SK-N-SH (cell line): ENCODE results near the gene EIF4G1. TPM values are rescaled to one million over a fixed set of nuclear protein-coding genes. Genes with fewer than 3 reads are reported as not detected.

ENCODE experiments used
- CTCF ChIA-PET: fragments of 300-600, 350-600 bp; formaldehyde crosslinking; extraction: SDS; loops from one replicate; lab custom pipeline; 2021; lab: Yijun Ruan, JAX
- POLR2A ChIA-PET: fragments of 350-600 bp; sonication (Branson Sonifier 250); formaldehyde crosslinking; extraction: SDS; loops from one replicate; lab custom pipeline; 2020; ENCODE audit warnings: antibody characterized with exemption, inconsistent platforms; lab: Yijun Ruan, JAX
- DNase-seq: peaks from one replicate; pipeline ENCODE4 v3.0.0; 2012
- H2AFZ ChIP-seq: fragments of 200-600 bp; sonication (generic); 2 replicates; pipeline ENCODE4 v1.8.1; 2016; ENCODE audit warnings: antibody characterized with exemption, mild to moderate bottlenecking, low read depth
- H3F3A ChIP-seq: fragments of 200-600 bp; sonication (generic); replicated peaks from 2 replicates; pipeline ENCODE3; 2016; ENCODE audit warnings: antibody characterized with exemption, mild to moderate bottlenecking; ENCODE audit not compliant: insufficient read depth
- H3K27ac ChIP-seq, 2 experiments: fragments of 200-500 bp in 1 of 2; fragments of 200-600 bp in 1 of 2; sonication (Bioruptor generic) in 1 of 2; sonication (generic), shearing (Covaris generic) in 1 of 2; 2 replicates each; pipeline versions ENCODE4 v1.5.1 to v1.6.1; 2014 to 2016; ENCODE audit warnings: low read depth in 2 of 2, inconsistent platforms in 1 of 2, low read length in 1 of 2, mild to moderate bottlenecking in 1 of 2, mixed read lengths in 1 of 2
- H3K27me3 ChIP-seq: fragments of 200-600 bp; sonication (generic), shearing (Covaris generic); 2 replicates; pipeline ENCODE4 v1.6.1; 2016; ENCODE audit warnings: mixed run types; ENCODE audit not compliant: insufficient read depth
- H3K36me3 ChIP-seq, 2 experiments: fragments of 200-500 bp in 1 of 2; fragments of 200-600 bp in 1 of 2; sonication (Bioruptor generic) in 1 of 2; sonication (generic) in 1 of 2; replicated peaks in 1 of 2; 2 replicates each; pipeline versions ENCODE3 to v1.5.1; 2014 to 2016; ENCODE audit warnings: low read length in 1 of 2, mild to moderate bottlenecking in 1 of 2; ENCODE audit not compliant: insufficient read depth in 2 of 2, control insufficient read depth in 1 of 2
- H3K4me1 ChIP-seq, 2 experiments: fragments of 200-500 bp in 1 of 2; fragments of 200-600 bp in 1 of 2; sonication (Bioruptor generic) in 1 of 2; sonication (generic), shearing (Covaris generic) in 1 of 2; 2 replicates each; pipeline versions ENCODE4 v1.5.1 to v1.6.1; 2014 to 2016; ENCODE audit warnings: low read depth in 1 of 2, low read length in 1 of 2, mixed run types in 1 of 2; ENCODE audit not compliant: insufficient read depth in 2 of 2, control insufficient read depth in 1 of 2
- H3K4me2 ChIP-seq: fragments of 200-600 bp; sonication (generic), shearing (Covaris generic); 2 replicates; pipeline ENCODE4 v1.6.1; 2017; ENCODE audit warnings: mixed run types
- H3K4me3 ChIP-seq, 2 experiments: fragments of 200-500 bp in 1 of 2; fragments of 200-600 bp in 1 of 2; sonication (Bioruptor generic) in 1 of 2; sonication (generic), shearing (Covaris generic) in 1 of 2; 2 replicates each; pipeline versions ENCODE4 v1.5.1 to v1.8.1; 2014 to 2016; ENCODE audit warnings: low read depth in 2 of 2, inconsistent platforms in 1 of 2, low read length in 1 of 2, mild to moderate bottlenecking in 1 of 2, mixed read lengths in 1 of 2, moderate library complexity in 1 of 2
- H3K79me2 ChIP-seq: fragments of 200-600 bp; sonication (generic); 2 replicates; pipeline ENCODE4 v1.8.1; 2017; ENCODE audit warnings: mild to moderate bottlenecking; ENCODE audit not compliant: insufficient read depth
- H3K9ac ChIP-seq: fragments of 200-600 bp; sonication (generic); 2 replicates; pipeline ENCODE4 v1.6.1; 2017; ENCODE audit warnings: mixed run types
- H3K9me2 ChIP-seq: fragments of 200-600 bp; sonication (generic); 2 replicates; pipeline ENCODE4 v1.6.1; 2017; ENCODE audit warnings: mixed run types
- H3K9me3 ChIP-seq: fragments of 200-600 bp; sonication (generic); 2 replicates; pipeline ENCODE4 v1.6.1; 2017; ENCODE audit warnings: mixed run types, mild to moderate bottlenecking, moderate library complexity
- H4K20me1 ChIP-seq: fragments of 200-600 bp; sonication (generic); 2 replicates; pipeline ENCODE4 v1.6.1; 2017; ENCODE audit warnings: mild to moderate bottlenecking, mixed run types; ENCODE audit not compliant: insufficient read depth
- CHD2 ChIP-seq: fragments of 150-350 bp; IDR thresholded peaks from 2 replicates; pipeline ENCODE4 v1.6.1; 2018; ENCODE audit warnings: low read length; ENCODE audit not compliant: partially characterized antibody
- EP300 ChIP-seq, 2 experiments: IDR thresholded peaks; 2 replicates each; pipeline versions ENCODE4 v1.4.0 to v1.6.1; 2012; ENCODE audit warnings: borderline replicate concordance in 1 of 2, low read depth in 1 of 2, low read length in 1 of 2
- EZH2phosphoT487 ChIP-seq: fragments of 200-600 bp; sonication (generic); IDR thresholded peaks from 2 replicates; pipeline ENCODE4 v1.6.1; 2017; ENCODE audit warnings: low read depth, mixed run types, mild to moderate bottlenecking, antibody characterized with exemption, moderate library complexity, borderline replicate concordance
- FOSL2 ChIP-seq: IDR thresholded peaks from 2 replicates; pipeline ENCODE4 v1.4.0; 2012; ENCODE audit warnings: low read depth, mild to moderate bottlenecking, moderate library complexity, borderline replicate concordance
- FOXJ3 ChIP-seq: sonication (generic); formaldehyde crosslinking; IDR thresholded peaks from 2 replicates; pipeline ENCODE4 v1.5.1; 2020; ENCODE audit warnings: mild to moderate bottlenecking, missing genetic modification reagents
- GABPA ChIP-seq: IDR thresholded peaks from 2 replicates; pipeline ENCODE4 v1.4.0; 2012; ENCODE audit warnings: low read depth, mild to moderate bottlenecking
- GATA2 ChIP-seq: sonication (generic); formaldehyde crosslinking; IDR thresholded peaks from 2 replicates; pipeline ENCODE4 v1.5.0; 2020; ENCODE audit warnings: mild to moderate bottlenecking, missing genetic modification reagents
- JUND ChIP-seq: IDR thresholded peaks from 2 replicates; pipeline ENCODE4 v1.4.0; 2012
- MAX ChIP-seq: IDR thresholded peaks from 2 replicates; pipeline ENCODE4 v1.4.0; 2012; ENCODE audit warnings: low read depth
- MEF2A ChIP-seq: IDR thresholded peaks from 2 replicates; pipeline ENCODE4 v1.4.0; 2012; ENCODE audit warnings: low read depth, borderline replicate concordance
- NRF1 ChIP-seq: IDR thresholded peaks from 2 replicates; pipeline ENCODE4 v1.6.1; 2012; ENCODE audit warnings: low read depth, mild to moderate bottlenecking, low read length
- PBX3 ChIP-seq: IDR thresholded peaks from 2 replicates; pipeline ENCODE4; 2012
- RAD21 ChIP-seq: IDR thresholded peaks from 2 replicates; pipeline ENCODE4 v1.6.1; 2012; ENCODE audit warnings: mild to moderate bottlenecking, low read length
- RCOR1 ChIP-seq: fragments of 150-350 bp; IDR thresholded peaks from 2 replicates; pipeline ENCODE4 v1.6.1; 2017; ENCODE audit warnings: antibody characterized with exemption, low read length
- RFX5 ChIP-seq: IDR thresholded peaks from 2 replicates; pipeline ENCODE4 v1.6.1; 2012; ENCODE audit warnings: mild to moderate bottlenecking, improper control_type of control experiment, low read length
- RXRA ChIP-seq: IDR thresholded peaks from 2 replicates; pipeline ENCODE4 v1.4.0; 2012; ENCODE audit warnings: low read depth, mild to moderate bottlenecking, borderline replicate concordance
- SIN3A ChIP-seq: IDR thresholded peaks from 2 replicates; pipeline ENCODE4 v1.6.1; 2012; ENCODE audit warnings: low read depth, mild to moderate bottlenecking, low read length, moderate library complexity, borderline replicate concordance
- TAF1 ChIP-seq: IDR thresholded peaks from 2 replicates; pipeline ENCODE4 v1.6.1; 2012; ENCODE audit warnings: low read depth, mild to moderate bottlenecking, low read length, moderate library complexity, borderline replicate concordance
- TCF12 ChIP-seq: IDR thresholded peaks from 2 replicates; pipeline ENCODE4 v1.4.0; 2012
- TEAD4 ChIP-seq: IDR thresholded peaks from 2 replicates; pipeline ENCODE4 v1.4.0; 2012; ENCODE audit warnings: mild to moderate bottlenecking, borderline replicate concordance; ENCODE audit not compliant: insufficient read depth
- WGBS: methylation state at CpG from one replicate; pipeline ENCODE4 v1.1.6; 2017; ENCODE audit warnings: low lambda C conversion rate; 5-methylcytosine and 5-hydroxymethylcytosine counted together
- polyA plus RNA-seq, 3 experiments: library from polyadenylated mRNA; depleted of rRNA; stranded (reverse); fragments of >200 nt; gene quantifications; 2 replicates each; pipeline ENCODE4 v1.2.3, GENCODE V29; 2012
- TF ChIP-seq, protein P1 (sequence below): fragments of 150-350 bp; IDR thresholded peaks from 2 replicates; pipeline ENCODE4 v1.6.1; 2016; ENCODE audit warnings: mild to moderate bottlenecking, low read depth, low read length
- TF ChIP-seq, protein P2 (sequence below): IDR thresholded peaks from 2 replicates; pipeline ENCODE4 v1.4.0; 2012; ENCODE audit warnings: low read depth, borderline replicate concordance
- TF ChIP-seq, protein P3 (sequence below): fragments of 200-600 bp; sonication (generic); IDR thresholded peaks from 2 replicates; pipeline ENCODE4 v1.6.1; 2017; ENCODE audit warnings: antibody characterized with exemption, mild to moderate bottlenecking, moderate library complexity

Gene EIF4G1
- polyA plus RNA-seq, 1 of the 3 experiments (the other 2 are of a cell fraction), result 262 TPM

DNA sequence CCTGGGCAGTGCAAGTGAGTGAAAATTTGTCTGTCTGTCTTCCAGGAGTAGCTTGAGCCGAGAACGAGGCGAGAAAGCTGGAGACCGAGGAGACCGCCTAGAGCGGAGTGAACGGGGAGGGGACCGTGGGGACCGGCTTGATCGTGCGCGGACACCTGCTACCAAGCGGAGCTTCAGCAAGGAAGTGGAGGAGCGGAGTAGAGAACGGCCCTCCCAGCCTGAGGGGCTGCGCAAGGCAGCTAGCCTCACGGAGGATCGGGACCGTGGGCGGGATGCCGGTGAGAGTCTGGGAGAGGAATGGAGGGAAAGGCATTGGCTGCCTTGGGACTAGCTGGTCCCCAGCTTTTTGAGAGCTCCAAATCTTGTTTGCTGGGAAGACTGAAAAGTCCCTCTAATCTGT lies 12.8 kb downstream of the EIF4G1 start:
- no peaks in the 10 kb centered on the region for H3K9me3 ChIP-seq
- TF ChIP-seq TEAD4 (no peak), RFX5 (no peak), RCOR1 (no peak), MAX (no peak), EZH2phosphoT487 (no peak), GABPA (no peak), TCF12 (no peak), FOXJ3 (CRISPR knock-in tag) (no peak), CHD2 (no peak), PBX3 (no peak), SIN3A (no peak), NRF1 (no peak), GATA2 (no peak)
- TF ChIP-seq, protein P1, sequence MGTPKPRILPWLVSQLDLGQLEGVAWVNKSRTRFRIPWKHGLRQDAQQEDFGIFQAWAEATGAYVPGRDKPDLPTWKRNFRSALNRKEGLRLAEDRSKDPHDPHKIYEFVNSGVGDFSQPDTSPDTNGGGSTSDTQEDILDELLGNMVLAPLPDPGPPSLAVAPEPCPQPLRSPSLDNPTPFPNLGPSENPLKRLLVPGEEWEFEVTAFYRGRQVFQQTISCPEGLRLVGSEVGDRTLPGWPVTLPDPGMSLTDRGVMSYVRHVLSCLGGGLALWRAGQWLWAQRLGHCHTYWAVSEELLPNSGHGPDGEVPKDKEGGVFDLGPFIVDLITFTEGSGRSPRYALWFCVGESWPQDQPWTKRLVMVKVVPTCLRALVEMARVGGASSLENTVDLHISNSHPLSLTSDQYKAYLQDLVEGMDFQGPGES, result no peak
- TF ChIP-seq, protein P2, sequence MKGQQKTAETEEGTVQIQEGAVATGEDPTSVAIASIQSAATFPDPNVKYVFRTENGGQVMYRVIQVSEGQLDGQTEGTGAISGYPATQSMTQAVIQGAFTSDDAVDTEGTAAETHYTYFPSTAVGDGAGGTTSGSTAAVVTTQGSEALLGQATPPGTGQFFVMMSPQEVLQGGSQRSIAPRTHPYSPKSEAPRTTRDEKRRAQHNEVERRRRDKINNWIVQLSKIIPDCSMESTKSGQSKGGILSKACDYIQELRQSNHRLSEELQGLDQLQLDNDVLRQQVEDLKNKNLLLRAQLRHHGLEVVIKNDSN, result no peak
- TF ChIP-seq, all 33 proteins: peak for 0
- no peak for DNase-seq
- H3K9me2 ChIP-seq, result no peaks in the 10 kb centered on the region
- no peak overlapping the region for H3K27ac ChIP-seq
- peaks cover 43% of the 10 kb centered on the region for H4K20me1 ChIP-seq
- no peak overlapping the region for H3K4me3 ChIP-seq
- peaks cover 0 to 12% of the 10 kb centered on the region in 2 experiments; a peak in 1 of 4 replicates for H3K4me1 ChIP-seq
- H3K4me2 ChIP-seq, result no peak overlapping the region
- H3K79me2 ChIP-seq, result peaks cover 84% of the 10 kb centered on the region
- H2AFZ ChIP-seq, result no peak overlapping the region
- no peaks in the 10 kb centered on the region for H3K27me3 ChIP-seq
- H3K36me3 ChIP-seq, result peaks cover 87 to 95% of the 10 kb centered on the region in 2 experiments
- peaks cover 58% of the 10 kb centered on the region for H3F3A ChIP-seq
- ChIA-PET POLR2A (interaction anchor here (1.8 kb wide), 1 partner anchor 10 kb away, joined by 5 read pairs; no protein-coding TSS in a partner anchor), CTCF (interaction anchor here (1.2 kb wide), 1 partner anchor 10 kb away, joined by 3 read pairs; no protein-coding TSS in a partner anchor)
- WGBS, result 97% methylated on average over 21 of the region's 21 CpGs
- H3K9ac ChIP-seq, result no peak overlapping the region

- Histone ChIP-seq H3K4me1 (peaks cover 0 to 18% of the 10 kb centered on the region in 2 experiments; a peak in 3 of 4 replicates), H3K4me2 (no peak overlapping the region), H3K27me3 (no peaks in the 10 kb centered on the region), H2AFZ (no peak overlapping the region), H4K20me1 (peaks cover 36% of the 10 kb centered on the region), H3K79me2 (peaks cover 81% of the 10 kb centered on the region), H3K4me3 (no peak overlapping the region), H3K9me2 (no peaks in the 10 kb centered on the region), H3K9me3 (no peaks in the 10 kb centered on the region), H3K36me3 (peaks cover 85 to 89% of the 10 kb centered on the region in 2 experiments), H3K27ac (no peak overlapping the region), H3F3A (peaks cover 71% of the 10 kb centered on the region), H3K9ac (no peak overlapping the region)
- ChIA-PET POLR2A (interaction anchor here (1.0 kb wide), 1 partner anchor 9 kb away, joined by 3 read pairs; no protein-coding TSS in a partner anchor), CTCF (interaction anchor here (1.2 kb wide), 1 partner anchor 11 kb away, joined by 3 read pairs; no protein-coding TSS in a partner anchor)
- no peak for DNase-seq
- WGBS, result 62% methylated on average over 3 of the region's 3 CpGs
- TF ChIP-seq, protein P2, result no peak
- TF ChIP-seq, protein P3, sequence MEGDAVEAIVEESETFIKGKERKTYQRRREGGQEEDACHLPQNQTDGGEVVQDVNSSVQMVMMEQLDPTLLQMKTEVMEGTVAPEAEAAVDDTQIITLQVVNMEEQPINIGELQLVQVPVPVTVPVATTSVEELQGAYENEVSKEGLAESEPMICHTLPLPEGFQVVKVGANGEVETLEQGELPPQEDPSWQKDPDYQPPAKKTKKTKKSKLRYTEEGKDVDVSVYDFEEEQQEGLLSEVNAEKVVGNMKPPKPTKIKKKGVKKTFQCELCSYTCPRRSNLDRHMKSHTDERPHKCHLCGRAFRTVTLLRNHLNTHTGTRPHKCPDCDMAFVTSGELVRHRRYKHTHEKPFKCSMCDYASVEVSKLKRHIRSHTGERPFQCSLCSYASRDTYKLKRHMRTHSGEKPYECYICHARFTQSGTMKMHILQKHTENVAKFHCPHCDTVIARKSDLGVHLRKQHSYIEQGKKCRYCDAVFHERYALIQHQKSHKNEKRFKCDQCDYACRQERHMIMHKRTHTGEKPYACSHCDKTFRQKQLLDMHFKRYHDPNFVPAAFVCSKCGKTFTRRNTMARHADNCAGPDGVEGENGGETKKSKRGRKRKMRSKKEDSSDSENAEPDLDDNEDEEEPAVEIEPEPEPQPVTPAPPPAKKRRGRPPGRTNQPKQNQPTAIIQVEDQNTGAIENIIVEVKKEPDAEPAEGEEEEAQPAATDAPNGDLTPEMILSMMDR, result no peak
- TF ChIP-seq RXRA (no peak), JUND (no peak), RFX5 (no peak), EP300 (IDR thresholded peaks at IDR 0.05; ENCODE audit: borderline replicate concordance in 1 of 2, low read depth in 1 of 2, low read length in 1 of 2) (no peak), TAF1 (no peak), GABPA (no peak), MEF2A (no peak), RAD21 (no peak), FOSL2 (no peak)
Observed at GRCh38 chr3:184328516-184328915, 14.1 kb downstream of the EIF4G1 start.
